Activated CD4-positive, alpha-beta T cell treated with anti-CD3 and anti-CD28 coated beads for 4 hours (primary cell): ENCODE results near the gene SAC3D1.

Experiments used
- DNase-seq, 2 donors: peaks; one replicate each; pipeline ENCODE4 v3.0.0-alpha.2; 2020

Gene SAC3D1

DNA sequence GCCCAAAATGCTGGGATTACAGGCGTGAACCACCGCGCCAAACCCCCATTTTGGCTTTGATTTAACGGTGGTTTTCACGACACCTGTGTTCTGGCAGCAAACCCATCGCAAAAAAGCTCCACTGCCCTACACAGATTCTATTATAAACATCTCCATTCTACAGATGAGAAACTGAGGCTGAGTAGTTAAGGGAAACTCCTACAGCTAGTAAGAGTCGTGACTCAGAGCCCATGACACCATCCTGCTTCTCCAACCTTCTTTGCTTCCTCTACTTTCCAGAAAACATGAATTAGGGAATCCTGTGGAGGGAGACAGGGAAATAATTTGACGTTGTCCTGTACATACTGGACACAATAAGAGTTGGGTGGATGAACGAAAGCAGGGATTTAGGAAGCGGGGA, 14.2 kb upstream of the SAC3D1 start:
- DNase-seq = no peak

DNA sequence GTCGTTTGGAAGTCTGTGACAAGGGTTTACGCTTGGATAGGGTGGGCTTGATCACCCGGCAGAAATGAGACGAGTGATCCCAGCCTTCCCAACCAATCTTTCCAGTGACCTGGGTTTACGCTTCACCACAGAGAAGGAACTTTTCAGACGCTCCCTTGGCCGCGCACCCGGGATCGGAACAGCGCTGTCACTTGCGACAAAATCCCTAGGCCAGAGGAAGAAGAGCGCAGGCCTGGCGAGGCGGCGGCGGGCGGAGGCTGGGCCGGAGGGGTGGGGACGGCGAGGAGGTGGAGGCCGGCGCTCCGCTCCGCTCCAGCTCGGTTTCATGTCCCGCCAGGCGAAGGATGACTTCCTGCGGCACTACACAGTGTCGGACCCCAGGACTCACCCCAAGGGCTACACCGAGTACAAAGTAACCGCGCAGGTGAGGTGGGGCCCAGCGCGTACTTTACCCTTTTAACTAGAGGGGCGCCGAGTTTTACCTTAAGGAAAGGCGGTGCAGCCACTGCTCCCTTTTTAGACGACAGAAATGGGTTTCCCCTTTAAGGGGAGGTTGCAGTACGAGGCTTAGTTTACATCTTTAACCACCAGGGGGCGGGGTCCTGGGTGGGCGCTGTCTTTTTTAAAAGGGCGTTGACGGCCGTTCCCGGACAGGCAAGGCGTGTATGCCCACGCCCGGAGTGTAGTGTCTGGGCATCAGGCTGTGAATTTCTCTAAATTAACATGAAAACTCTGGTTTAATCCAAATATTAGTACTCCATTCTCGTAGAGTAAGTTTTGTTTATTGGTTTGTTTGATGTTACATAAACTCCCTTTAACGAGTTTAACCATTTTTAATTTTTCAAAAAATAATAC, 13.6 kb upstream of the SAC3D1 start, which contains the start of gene SNX15:
Gene SNX15 (plus strand): TSS at position 227 of the 855 bp plus-strand sequence. CDS start 99 bp downstream, at position 326.
- peak; percentile 89 to 91 for DNase-seq

DNA sequence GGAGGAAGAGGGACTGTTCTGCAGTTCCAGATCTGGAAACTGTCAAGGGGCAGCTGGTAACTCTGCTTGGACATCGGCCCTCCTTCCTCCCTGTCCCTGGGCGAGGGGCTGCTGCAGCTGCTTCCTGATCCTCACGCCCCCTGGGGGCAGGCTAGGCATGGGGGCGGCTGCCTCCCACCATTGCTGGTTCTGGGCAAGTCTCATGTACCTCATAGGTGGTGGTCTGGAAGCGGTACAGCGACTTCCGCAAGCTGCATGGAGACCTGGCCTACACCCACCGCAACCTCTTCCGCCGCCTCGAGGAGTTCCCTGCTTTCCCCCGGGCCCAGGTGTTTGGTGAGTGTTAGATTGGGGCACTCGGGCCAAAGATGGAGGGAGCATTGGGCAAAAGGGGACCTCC, 8.8 kb upstream of the SAC3D1 start:
- DNase-seq = no peak

DNA sequence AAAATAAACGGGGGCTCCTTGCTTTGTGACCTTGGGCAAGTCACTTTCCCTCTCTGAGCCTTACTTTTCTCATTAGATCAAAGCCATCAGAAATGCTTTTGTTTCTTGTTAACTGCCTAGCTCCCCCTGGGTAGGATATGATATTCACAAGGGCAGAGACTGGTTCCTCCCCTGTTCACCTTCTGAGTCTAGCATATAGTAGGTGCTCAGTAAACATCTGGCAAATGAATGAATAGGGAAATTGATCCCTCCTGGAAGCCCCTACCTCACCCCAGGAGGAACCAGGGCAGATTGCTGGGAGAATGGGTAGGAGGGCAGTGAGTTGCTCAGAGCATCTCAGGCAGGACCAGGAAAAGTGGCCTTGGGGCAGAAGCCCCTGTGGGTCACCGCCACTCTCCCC, 6.6 kb upstream of the SAC3D1 start:
- DNase-seq = no peak

DNA sequence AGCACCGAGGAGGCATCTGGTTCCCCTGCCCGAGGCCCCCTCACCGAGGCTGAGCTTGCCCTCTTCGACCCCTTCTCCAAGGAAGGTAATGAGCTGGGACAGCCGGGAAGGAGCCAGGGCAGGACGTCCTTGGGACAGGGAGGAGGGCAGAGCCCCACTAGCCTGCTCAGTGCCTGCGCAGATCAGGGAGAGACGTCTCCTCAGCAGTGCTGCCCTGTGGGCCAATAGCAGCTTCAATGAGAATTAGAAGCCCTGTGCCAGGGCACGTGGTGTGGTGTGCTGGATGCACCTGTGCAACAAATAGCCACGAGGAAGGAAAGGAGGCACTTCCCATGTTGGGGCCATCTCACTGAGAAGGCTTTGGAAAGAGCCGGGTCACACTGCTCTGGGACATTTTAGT, 5.4 kb upstream of the SAC3D1 start:
- DNase-seq = no peak

DNA sequence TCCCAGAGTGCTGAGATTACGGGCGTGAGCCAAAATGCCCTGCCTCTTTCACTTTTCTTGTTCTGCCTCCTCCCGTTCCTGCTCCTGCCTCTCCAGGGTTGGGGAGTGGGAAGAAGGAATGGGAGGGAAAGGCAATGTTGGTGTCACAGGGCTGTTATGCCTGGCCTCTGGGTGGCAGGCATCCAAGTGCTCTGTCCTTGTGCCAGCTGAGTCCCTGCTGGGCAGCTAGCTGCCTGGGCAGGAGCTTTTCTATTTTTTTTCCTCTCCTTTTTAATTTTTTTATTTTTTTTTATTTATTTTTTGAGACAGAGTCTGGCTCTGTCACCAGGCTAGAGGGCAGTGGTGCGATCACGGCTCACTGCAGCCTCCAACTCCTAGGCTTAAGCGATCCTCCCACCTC, 4.1 kb upstream of the SAC3D1 start:
- DNase-seq = no peak

DNA sequence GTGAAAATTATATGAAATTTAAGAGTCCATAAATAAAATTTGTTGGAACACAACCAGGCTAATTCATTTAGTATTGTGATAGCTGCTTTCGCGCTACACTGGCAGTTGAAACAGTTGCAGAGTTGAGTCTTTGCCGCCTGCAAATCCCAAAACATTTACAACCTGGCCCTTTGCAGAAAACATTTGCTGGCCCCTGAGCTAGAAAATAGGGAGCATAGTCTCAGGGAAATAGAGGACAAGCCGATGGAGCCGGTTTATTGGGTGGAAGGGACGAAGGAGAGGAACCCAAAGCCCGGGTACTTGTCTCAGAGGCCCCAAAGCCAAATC, 527 bp upstream of the SAC3D1 start:
- no peak for DNase-seq

- no peak for DNase-seq
Measured at GRCh38 chr11:65042891-65043290, 1.9 kb downstream of the SAC3D1 start.

DNA sequence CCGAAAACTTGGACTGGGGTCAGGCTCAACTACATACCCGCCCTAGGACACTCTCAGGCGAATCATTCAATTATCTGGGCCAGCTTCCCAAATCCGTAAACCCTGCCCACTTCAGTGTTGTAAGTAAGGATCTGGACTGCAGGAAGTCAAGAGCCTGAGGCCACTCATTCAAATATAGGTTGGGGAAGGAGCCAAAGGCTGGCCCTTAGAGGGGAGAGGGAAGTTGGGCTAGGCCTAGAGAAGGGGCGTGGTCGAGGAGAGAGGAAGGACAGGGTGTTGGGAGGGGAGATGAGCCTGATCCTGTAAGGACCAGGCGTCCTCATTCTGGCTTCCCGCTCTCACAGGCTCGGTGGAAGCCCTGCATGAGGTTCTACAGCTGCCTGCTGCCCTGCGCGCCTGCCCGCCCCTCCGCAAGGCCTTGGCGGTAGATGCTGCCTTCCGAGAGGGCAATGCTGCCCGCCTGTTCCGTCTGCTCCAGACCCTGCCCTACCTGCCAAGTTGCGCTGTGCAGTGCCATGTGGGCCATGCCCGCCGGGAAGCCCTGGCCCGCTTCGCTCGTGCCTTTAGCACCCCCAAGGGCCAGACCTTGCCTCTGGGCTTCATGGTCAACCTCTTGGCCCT, 3.0 kb downstream of the SAC3D1 start:
- no peak for DNase-seq

DNA sequence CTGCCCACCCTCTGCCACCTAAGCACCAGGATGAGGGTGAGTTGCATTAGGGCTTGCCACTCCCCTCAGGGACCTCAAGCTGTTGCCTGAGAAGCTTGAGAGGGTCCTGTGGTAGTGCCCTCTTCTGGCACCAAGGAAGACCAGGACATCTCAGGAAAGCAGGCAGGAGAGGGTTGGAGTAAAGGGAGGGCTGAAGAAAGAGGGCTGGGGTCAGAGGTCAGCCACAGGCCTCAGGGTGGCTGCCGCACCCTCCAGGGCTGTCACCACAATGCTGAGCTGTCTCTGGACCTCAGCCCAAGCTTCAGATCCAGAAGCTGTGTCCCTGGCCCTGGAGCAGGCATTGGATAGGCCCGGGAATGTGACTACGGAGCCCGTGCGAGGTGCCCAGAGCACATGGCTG, 4.1 kb downstream of the SAC3D1 start:
- no peak for DNase-seq

DNA sequence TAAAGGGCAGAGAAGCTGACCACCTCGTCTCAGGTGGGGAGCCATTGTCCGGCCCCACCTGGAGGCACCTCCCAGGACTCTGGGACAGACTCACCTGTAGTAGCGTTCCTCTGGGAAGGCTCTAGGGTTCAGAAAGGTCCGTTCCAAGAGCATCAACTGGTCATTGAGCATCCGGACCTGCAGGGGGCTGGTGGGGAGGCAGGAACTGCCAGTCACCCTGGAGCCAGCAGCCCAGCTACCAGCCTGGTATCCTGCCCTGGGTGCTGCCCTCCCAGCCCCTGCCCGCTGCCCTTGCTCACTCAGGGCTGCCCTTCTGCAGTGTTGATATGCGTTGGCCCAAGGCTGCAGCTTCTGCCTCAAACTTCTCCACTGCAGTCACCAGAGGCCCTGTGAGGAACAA, 4.7 kb downstream of the SAC3D1 start:
- no peak for DNase-seq

DNA sequence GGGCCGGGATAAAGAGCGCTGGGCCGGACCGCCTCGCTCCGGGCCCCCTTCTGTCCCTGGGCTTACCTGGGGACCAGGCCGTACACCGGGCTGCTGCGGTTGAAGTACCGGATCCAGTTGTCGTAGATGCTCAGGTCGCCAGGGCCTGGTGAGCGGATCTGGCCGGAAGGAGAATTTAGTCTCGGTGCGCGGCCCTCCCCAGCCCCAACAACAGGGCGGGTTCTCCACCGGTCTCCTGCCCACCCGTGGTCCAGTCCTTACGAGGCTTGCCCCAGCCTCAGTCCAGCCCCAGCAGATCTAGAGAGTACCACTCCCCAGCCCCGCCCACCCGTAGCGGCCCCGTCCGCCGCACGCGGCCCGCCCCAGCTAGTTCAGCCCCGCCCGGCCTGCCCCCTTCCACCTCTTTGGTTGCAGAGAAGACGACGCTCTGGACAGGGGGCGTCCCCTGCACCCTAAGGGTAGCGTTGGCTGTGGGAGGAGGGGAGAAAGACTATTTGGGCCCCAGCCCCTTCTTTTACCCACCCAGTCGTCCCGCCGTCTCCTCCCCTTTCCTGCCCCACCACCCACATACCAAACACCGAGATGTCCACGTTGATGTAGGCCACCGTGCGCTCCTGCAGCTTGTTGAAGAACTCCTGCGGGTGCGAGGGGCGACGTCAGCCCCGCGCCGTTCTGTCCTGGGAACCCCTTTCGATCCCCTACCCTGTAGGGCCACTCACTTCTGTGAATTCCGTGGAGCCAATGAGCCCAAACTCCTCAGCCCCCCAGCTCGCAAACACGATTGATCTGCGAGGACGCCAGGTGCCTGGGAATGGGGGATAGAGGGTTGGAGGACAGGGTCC, 6.8 kb downstream of the SAC3D1 start:
- DNase-seq = peak in 1 of 2 donors; percentile 20

DNA sequence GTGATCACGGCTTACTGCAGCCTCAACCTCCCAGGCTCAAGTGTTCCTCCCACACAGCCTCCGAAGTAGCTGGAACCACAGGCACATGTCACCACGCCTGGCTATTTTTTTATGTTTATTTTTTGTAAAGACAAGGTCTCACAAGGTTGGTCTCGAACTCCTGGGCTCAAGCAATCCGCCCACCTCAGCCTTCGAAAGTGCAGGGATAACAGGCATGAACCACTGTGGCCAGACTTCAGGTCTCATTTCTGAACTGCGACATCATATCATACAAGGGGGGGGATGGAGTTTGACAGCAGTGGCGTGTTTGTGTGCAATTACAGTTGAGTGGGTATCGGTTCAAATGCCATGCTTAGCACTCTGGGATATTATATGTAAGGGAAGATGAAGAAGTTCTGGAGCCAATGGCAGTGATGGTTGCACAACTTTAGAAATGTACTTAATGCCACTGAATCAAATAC, 10.4 kb downstream of the SAC3D1 start:
- no peak for DNase-seq

GRCh38 chr11:65053827-65054508, 13.0 kb downstream of the SAC3D1 start:
- peak; percentile 22 to 27 for DNase-seq

GRCh38 chr11:65055538-65055937, 14.5 kb downstream of the SAC3D1 start:
- no peak for DNase-seq

DNA sequence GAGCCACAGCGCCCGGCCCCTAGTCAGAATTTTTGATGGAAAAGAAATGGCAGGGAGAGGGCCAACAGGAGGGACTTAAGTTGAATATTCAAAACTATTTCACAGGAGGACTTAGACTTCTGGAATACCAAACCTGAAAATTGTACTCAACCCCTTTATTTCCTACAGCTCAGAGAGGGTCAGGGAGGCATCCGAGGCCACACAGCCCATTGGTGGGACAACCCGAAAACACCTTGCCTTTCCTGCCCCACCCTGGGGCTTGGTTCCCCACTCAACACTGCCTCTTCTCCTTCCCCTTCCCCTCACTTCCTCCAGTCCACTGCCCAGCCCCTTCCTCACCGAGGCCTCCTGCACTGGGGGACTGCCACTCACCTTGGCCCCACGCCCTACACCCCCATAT, 16.0 kb downstream of the SAC3D1 start:
- DNase-seq = no peak

- DNase-seq = no peak
Measured at GRCh38 chr11:65057526-65057925, 16.5 kb downstream of the SAC3D1 start.

- DNase-seq = no peak
Measured at GRCh38 chr11:65058012-65058411, 17.0 kb downstream of the SAC3D1 start.

DNA sequence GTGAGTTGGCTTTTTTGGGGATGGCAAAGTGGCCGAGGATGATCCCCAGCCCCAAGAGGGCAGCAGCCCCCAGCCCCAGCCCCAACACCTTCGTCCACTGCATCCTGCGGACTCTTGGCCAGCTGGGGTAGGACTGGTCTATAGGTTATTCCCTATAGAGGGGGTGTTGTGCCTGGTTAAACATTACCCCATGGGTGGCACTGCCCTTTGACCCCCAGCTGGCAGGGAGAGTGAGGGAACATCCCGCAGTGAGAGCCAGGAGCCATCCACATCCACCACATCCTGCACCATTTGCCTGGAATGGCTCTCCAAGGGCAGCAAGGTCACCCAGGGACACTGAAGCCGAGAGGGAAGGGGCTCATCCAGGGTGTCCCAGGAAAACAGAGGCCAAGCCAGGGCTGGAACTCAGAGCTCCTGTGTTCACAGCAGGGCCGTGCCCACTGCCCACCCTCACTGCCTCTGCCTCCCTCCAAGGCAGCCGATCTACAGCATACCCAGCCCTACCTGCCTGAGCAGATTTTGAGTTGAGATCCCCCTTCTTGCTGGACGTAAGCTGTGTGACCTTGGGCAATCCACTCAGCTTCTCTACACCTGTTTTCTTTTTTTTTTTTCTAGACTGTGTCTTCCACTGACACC, 17.5 kb downstream of the SAC3D1 start, which contains the start of gene NAALADL1:
Gene NAALADL1 (minus strand): TSS at position 135 of the 636 bp plus-strand sequence. CDS start 32 bp downstream, at position 103.
- no peak for DNase-seq

GRCh38 chr11:65059523-65059922, 18.5 kb downstream of the SAC3D1 start:
- no peak for DNase-seq

DNA sequence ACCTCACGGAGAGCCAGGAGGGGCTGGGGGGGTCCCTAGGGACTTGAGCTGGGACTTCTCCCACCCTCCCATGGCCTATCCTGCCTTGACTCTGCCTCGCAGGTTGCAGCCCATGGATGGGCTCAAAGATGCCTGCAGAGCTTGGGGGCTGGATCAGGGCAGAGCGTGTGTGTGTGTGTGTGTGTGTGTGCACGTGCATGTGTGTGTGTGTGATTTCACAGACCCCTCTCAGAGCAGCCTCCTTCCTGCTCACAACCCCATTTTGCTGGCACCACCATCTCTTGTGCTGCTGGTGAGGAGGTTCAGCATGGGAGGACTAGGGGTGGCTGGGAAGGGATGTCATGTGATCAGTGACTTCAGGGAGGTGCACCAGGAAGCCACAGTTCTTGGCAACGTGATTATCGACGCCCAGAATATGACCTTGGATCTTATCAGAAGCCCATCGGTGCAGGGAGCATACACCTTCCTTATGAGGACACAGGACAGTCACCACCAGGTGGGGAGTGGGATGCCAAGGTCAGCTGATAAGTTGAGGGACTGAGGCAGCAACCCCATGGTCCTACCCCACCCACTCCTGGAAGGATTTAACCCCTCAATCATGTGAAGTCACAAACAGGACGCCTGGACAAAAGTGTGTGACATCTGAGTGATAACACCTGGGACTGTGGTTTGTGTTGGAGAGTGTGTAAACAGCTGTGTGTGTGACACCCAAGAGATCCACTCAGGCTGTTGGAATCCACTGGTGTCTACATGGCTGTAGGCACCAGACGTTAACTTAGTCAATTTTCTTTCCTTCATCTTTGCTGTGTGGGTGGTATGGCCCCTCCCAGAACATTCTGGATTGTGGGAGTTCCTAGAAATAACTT, 19.2 kb downstream of the SAC3D1 start:
- DNase-seq = no peak
